GM12892 (cell line): ENCODE results near the gene KLHL30.

Source experiments
- POLR2A ChIP-seq: IDR thresholded peaks from 2 replicates; pipeline ENCODE4 v1.6.1; 2011; ENCODE audit warnings: low read depth, low read length, control low read depth
- POLR2AphosphoS5 ChIP-seq: IDR thresholded peaks from 2 replicates; pipeline ENCODE4 v1.6.1; 2011; ENCODE audit warnings: low read depth, low read length, control low read depth

DNA sequence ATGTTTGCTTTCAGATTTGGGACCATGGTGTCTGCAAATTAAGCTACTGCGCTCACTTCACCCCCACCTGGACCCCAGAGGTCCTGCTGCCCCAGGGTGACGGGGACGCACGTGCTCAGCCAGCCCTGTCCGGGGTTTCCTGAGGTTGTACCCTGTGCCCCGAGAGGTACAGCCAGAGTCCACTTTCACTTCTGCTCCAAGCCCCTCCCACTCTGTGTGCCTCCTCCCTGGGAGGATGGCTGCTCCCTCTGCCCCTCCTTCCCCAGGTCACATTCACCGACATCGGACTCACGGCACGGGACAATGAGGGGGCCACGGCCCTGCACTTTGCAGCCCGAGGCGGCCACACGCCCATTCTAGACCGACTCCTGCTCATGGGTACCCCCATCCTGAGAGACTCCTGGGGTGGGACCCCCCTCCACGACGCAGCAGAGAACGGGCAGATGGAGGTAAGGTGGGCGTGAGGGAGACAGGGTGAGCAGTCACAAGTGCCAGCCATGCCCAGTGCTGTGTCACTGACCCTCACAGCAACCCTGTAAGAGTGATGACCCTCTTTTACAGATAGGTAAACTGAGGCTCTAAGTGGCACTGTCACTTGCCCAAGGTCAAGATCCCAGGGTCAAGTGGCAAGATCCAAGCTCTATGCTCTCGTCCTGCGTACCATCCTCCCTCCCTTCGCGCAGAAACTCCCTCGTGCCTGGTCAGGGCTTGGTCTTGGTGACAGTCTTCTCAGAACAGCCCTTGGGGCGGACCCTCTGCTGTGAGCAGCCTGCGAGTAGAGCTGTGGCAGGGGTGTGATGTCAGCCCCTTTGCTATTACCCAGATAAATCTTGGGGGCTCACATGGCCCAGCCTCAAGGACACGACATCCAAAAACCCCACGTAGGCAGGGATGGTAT lies 30.7 kb upstream of the KLHL30 start:
- TF ChIP-seq POLR2A: no peak
- TF ChIP-seq POLR2AphosphoS5: no peak
